Subcutaneous adipose tissue (tissue), 4 donors: ENCODE measurements around the gene CDH2. TPM values are rescaled to one million over a fixed set of nuclear protein-coding genes. Genes with fewer than 3 reads are reported as not detected.

Experiments
- total RNA-seq, 4 donors: library from RNA; depleted of rRNA; stranded (reverse); fragments of >200 nt; gene quantifications; one replicate each; pipeline ENCODE4 v1.1.0, GENCODE V29; 2016
- TF ChIP-seq, protein P1 (sequence below): fragments of 450-650 bp; IDR thresholded peaks from one replicate; pipeline ENCODE4 v1.5.1; 2016; ENCODE audit warnings: low read depth, mild to moderate bottlenecking, control low read depth, antibody characterized with exemption, moderate library complexity

CDH2 gene
- total RNA-seq, 4 donors from 2014 or later, result 0.22 to 0.49 TPM; not detected in 2

DNA sequence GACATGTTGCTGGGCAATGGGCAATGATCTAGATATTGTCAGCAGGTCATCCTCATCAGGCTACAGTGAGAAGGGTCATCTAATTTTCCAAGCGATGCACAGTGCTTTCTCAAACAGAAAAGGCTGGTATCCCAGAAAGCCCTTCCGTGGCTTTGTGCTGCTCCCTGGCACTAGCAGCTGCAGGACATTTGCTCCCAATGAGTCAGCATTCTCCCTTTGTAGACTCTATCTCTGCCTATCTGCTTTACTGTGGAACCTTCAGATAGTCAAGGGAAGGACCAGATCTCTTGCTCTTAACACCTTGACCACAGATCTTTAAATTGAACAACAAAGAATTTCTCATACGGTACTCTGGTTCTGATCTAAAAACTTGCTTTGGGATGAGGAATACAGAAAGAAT, 101.4 kb downstream of the CDH2 start:
- TF ChIP-seq, protein P1, sequence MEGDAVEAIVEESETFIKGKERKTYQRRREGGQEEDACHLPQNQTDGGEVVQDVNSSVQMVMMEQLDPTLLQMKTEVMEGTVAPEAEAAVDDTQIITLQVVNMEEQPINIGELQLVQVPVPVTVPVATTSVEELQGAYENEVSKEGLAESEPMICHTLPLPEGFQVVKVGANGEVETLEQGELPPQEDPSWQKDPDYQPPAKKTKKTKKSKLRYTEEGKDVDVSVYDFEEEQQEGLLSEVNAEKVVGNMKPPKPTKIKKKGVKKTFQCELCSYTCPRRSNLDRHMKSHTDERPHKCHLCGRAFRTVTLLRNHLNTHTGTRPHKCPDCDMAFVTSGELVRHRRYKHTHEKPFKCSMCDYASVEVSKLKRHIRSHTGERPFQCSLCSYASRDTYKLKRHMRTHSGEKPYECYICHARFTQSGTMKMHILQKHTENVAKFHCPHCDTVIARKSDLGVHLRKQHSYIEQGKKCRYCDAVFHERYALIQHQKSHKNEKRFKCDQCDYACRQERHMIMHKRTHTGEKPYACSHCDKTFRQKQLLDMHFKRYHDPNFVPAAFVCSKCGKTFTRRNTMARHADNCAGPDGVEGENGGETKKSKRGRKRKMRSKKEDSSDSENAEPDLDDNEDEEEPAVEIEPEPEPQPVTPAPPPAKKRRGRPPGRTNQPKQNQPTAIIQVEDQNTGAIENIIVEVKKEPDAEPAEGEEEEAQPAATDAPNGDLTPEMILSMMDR, result no peak

DNA sequence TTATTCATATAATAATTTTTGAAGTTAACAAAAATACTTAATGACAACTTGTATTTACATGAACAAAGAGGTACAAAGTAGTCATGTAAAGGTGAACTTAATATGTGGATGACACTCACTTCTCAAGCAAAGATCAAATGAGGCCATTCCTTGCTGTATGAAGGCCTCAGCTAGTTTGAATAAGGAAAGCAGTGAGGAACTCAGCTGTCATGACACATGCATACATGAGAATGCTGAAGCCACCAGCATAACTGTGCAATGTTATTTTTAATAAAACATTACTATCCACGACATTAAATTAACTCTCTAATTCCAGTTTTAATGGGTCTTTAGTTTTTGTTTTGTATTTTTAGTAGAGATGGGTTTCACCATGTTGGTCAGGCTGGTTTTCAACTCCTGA, 102.9 kb downstream of the CDH2 start:
- TF ChIP-seq, protein P1, result no peak

DNA sequence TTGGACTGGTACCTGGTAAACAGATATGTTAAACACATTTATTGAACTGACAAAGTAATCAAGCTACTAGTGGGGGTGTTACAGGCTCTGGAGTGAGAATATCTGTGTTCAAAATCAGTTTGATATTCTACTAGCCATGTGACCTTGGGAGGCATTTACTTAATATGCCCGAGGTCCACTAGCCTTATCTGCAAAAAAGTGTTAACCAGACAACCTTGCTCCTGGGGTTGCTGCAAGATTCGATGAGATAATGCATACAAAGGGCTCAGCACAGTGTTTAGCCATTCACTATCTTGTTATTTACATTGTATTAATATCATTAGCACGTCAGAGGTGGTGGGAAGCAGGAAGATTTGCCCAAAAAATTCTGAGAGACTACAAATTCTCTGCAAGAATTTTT, 103.3 kb downstream of the CDH2 start:
- TF ChIP-seq, protein P1, result no peak

DNA sequence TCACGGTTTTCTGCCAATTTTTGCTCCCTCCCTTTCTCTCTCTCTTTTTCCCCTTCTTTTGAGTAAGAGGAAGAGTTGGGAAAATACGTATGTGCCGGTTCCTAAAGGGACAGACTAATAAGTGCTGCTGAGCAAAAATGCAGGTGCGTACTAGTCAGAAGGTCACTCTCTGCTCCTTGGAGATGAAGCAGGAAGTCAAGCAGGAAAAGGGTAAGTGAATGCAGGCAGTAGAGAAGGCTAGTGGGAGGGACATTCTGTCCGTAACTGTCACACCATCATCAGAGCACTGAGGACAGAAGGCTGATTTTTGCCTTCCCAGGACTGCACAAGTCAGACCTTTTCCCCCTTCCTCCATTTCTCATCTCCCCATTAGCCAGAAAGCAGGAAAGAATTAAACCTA, 105.7 kb downstream of the CDH2 start:
- TF ChIP-seq, protein P1, result no peak

DNA sequence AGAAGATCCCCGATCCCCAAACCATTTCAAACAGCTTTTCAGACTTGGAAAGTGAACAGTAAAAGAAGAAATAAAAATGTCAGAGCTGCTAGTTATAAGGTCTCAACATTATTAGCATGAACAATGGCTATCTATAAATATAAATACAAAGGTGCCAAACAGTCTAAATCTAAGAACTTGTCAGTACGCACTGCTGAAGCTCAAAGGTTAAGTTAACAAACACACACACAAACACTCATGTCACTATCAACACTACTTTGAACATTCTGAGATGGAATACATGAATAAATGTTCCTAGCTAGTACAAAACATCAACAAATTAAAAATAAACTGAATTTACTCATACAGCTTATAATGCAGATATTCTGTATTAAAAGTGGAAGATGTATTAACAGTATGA, 108.7 kb downstream of the CDH2 start:
- TF ChIP-seq, protein P1, result no peak

DNA sequence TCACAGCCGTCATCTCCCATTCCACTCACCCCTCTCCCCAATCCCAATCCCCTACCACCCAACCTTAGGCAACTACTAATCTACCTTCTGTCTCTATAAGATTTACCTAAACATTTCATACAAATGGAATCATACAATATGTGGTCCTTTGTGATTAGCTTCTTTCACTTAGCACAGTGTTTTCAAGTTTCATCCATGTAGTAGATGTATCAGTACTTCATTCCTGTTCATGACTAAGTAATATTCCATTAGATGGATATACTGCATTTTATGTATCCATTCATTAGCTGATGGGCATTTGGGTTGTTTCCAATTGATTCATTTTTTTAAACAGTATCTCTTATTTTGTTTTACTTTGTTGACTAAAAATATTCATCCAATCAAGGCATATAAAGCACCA, 109.6 kb downstream of the CDH2 start:
- TF ChIP-seq, protein P1, result no peak

DNA sequence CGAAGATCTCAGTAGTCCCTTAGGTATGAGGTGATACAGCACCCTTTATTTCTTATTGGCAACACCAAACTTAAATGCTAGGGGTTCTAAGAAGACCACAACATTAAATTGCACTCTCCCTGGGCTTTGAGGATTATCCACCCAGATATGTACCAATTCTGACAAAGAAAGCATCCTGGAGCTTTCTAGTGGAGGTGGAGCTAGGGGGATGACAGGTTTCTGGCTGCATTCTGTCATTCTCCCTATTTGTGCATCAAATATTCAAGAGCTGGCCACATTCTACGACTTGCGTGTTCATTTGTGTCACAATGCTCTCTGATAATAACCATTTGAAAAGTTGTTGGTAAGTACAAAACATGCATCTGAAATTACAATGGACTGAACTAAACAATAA, 111.1 kb downstream of the CDH2 start:
- TF ChIP-seq, protein P1, result no peak
